HEK293T (cell line): ENCODE measurements around the gene TAP1.

ENCODE experiments used
- CTCF ChIA-PET: fragments of 350-600 bp; formaldehyde crosslinking; extraction: SDS; loops from one replicate; lab custom pipeline; 2021; ENCODE audit warnings: antibody characterized with exemption, inconsistent platforms; lab: Yijun Ruan, JAX
- POLR2A ChIA-PET: fragments of 350-600 bp; formaldehyde crosslinking; extraction: SDS; loops from one replicate; lab custom pipeline; 2020; ENCODE audit warnings: antibody characterized with exemption, inconsistent platforms; lab: Yijun Ruan, JAX
- DNase-seq: peaks from one replicate; pipeline ENCODE4 v3.0.0; 2012; ENCODE audit warnings: mixed read lengths; ENCODE audit errors: extremely low spot score
- ARNT ChIP-seq: fragments of 450-650 bp; IDR thresholded peaks from 2 replicates; pipeline ENCODE4 v1.6.1; 2017; ENCODE audit warnings: mild to moderate bottlenecking
- BHLHE40 ChIP-seq: fragments of 450-650 bp; IDR thresholded peaks from 2 replicates; pipeline ENCODE4 v1.6.1; 2016; ENCODE audit warnings: mild to moderate bottlenecking, moderate library complexity, borderline replicate concordance
- CTBP1 ChIP-seq: fragments of 450-650 bp; IDR thresholded peaks from 2 replicates; pipeline ENCODE4 v1.6.1; 2016; ENCODE audit warnings: borderline replicate concordance
- ELF4 ChIP-seq: fragments of 450-650 bp; IDR thresholded peaks from 2 replicates; pipeline ENCODE4 v1.6.1; 2017; ENCODE audit warnings: antibody characterized with exemption
- FOXA1 ChIP-seq: fragments of 450-650 bp; IDR thresholded peaks from 2 replicates; pipeline ENCODE4 v1.6.1; 2016; ENCODE audit warnings: mild to moderate bottlenecking
- FOXK2 ChIP-seq: fragments of 450-650 bp; IDR thresholded peaks from 2 replicates; pipeline ENCODE4 v1.6.1; 2016; ENCODE audit warnings: mild to moderate bottlenecking
- FOXM1 ChIP-seq: fragments of 450-650 bp; IDR thresholded peaks from 2 replicates; pipeline ENCODE4 v1.6.1; 2017; ENCODE audit warnings: mild to moderate bottlenecking, borderline replicate concordance
- HDGF ChIP-seq: fragments of 450-650 bp; IDR thresholded peaks from 2 replicates; pipeline ENCODE4 v1.6.1; 2017; ENCODE audit warnings: antibody characterized with exemption, borderline replicate concordance
- L3MBTL2 ChIP-seq: fragments of 450-650 bp; conservative IDR thresholded peaks from 2 replicates; pipeline ENCODE4 v1.6.1; 2016; ENCODE audit warnings: mild to moderate bottlenecking
- LEF1 ChIP-seq: fragments of 450-650 bp; IDR thresholded peaks from 2 replicates; pipeline ENCODE4 v1.6.1; 2017; ENCODE audit warnings: mild to moderate bottlenecking, borderline replicate concordance
- NFRKB ChIP-seq: fragments of 450-650 bp; IDR thresholded peaks from 2 replicates; pipeline ENCODE4 v1.6.1; 2016; ENCODE audit warnings: mild to moderate bottlenecking, moderate library complexity
- PKNOX1 ChIP-seq: fragments of 450-650 bp; IDR thresholded peaks from 2 replicates; pipeline ENCODE4 v1.6.1; 2016
- SP1 ChIP-seq: fragments of 450-650 bp; IDR thresholded peaks from 2 replicates; pipeline ENCODE4 v1.6.1; 2017
- SUZ12 ChIP-seq: fragments of 450-650 bp; IDR thresholded peaks from 2 replicates; pipeline ENCODE4 v1.6.1; 2016; ENCODE audit warnings: mild to moderate bottlenecking
- TARDBP ChIP-seq: fragments of 450-650 bp; IDR thresholded peaks from 2 replicates; pipeline ENCODE4 v1.6.1; 2016
- ZNF384 ChIP-seq: fragments of 450-650 bp; IDR thresholded peaks from 2 replicates; pipeline ENCODE4 v1.6.1; 2016

The TAP1 gene

GRCh38 chr6:32829495-32829894 is 24.0 kb downstream of the TAP1 start:
- no peak for TF ChIP-seq SUZ12
- no peak for TF ChIP-seq HDGF
- TF ChIP-seq LEF1 = no peak
- no peak for TF ChIP-seq L3MBTL2
- TF ChIP-seq FOXM1 = no peak
- TF ChIP-seq BHLHE40 = no peak
- TF ChIP-seq ZNF384 = no peak
- TF ChIP-seq ARNT = no peak
- no peak for TF ChIP-seq ELF4
- TF ChIP-seq NFRKB = no peak
- TF ChIP-seq SP1 = no peak
- no peak for TF ChIP-seq PKNOX1
- TF ChIP-seq TARDBP = no peak
- no peak for TF ChIP-seq CTBP1
- no peak for TF ChIP-seq FOXA1
- no peak for TF ChIP-seq FOXK2
- POLR2A ChIA-PET = interaction anchor here (1.0 kb wide), 1 partner anchor 9 kb away, joined by 3 read pairs; the partner anchor contains the start of gene TAP2
- CTCF ChIA-PET = no interaction called here
- no peak for DNase-seq

GRCh38 chr6:32827025-32827424 is 26.5 kb downstream of the TAP1 start:
- no peak for DNase-seq
- POLR2A ChIA-PET = interaction anchor here (1.4 to 2.7 kb wide), 2 partner anchors 11 to 12 kb away, joined by 13 to 15 read pairs; partner anchors contain the start of gene TAP2
- CTCF ChIA-PET = interaction anchor here (3.4 to 3.5 kb wide), 2 partner anchors 11 to 41 kb away, joined by 25 read pairs; partner anchors contain the start of gene TAP2

GRCh38 chr6:32825966-32826365 is 27.5 kb downstream of the TAP1 start:
- no peak for TF ChIP-seq SP1
- no peak for TF ChIP-seq HDGF
- TF ChIP-seq ELF4 = no peak
- no peak for TF ChIP-seq SUZ12
- no peak for TF ChIP-seq TARDBP
- no peak for TF ChIP-seq L3MBTL2
- no peak for TF ChIP-seq FOXM1
- no peak for TF ChIP-seq FOXA1
- TF ChIP-seq FOXK2 = no peak
- no peak for TF ChIP-seq ZNF384
- no peak for TF ChIP-seq BHLHE40
- TF ChIP-seq ARNT = no peak
- TF ChIP-seq NFRKB = no peak
- TF ChIP-seq CTBP1 = no peak
- no peak for TF ChIP-seq LEF1
- POLR2A ChIA-PET = interaction anchor here (0.8 to 2.7 kb wide), 2 partner anchors 12 to 28 kb away, joined by 4 to 13 read pairs; partner anchors contain the start of genes PSMB9, TAP1 and TAP2
- CTCF ChIA-PET = interaction anchor here (3.4 to 3.5 kb wide), 2 partner anchors 12 to 42 kb away, joined by 25 read pairs; partner anchors contain the start of gene TAP2
- DNase-seq = no peak

More at GRCh38 chr6:32827025-32827424, 26.5 kb downstream of the TAP1 start:
- no peak for TF ChIP-seq SUZ12
- TF ChIP-seq FOXK2 = no peak
- no peak for TF ChIP-seq SP1
- no peak for TF ChIP-seq HDGF
- no peak for TF ChIP-seq TARDBP
- no peak for TF ChIP-seq L3MBTL2
- TF ChIP-seq ARNT = no peak
- TF ChIP-seq PKNOX1 = no peak
- no peak for TF ChIP-seq CTBP1
- no peak for TF ChIP-seq LEF1
- TF ChIP-seq ZNF384 = no peak
- no peak for TF ChIP-seq FOXM1
- TF ChIP-seq ELF4 = no peak
- no peak for TF ChIP-seq NFRKB
- TF ChIP-seq BHLHE40 = no peak
- TF ChIP-seq FOXA1 = no peak

GRCh38 chr6:32819729-32820128 is 33.8 kb downstream of the TAP1 start:
- no peak for DNase-seq
- ChIA-PET CTCF (interaction anchor here (3.6 kb wide), 1 partner anchor 19 kb away, joined by 14 read pairs; the partner anchor contains the start of gene TAP2), POLR2A (interaction anchor here (1.1 to 1.2 kb wide), 2 partner anchors 34 to 152 kb away, joined by 3 to 4 read pairs; partner anchors contain the start of genes PSMB9 and TAP1)

GRCh38 chr6:32818867-32819266 is 34.6 kb downstream of the TAP1 start:
- DNase-seq = no peak
- no peak for TF ChIP-seq BHLHE40
- TF ChIP-seq PKNOX1 = no peak
- no peak for TF ChIP-seq L3MBTL2
- no peak for TF ChIP-seq TARDBP
- TF ChIP-seq FOXK2 = no peak
- TF ChIP-seq HDGF = no peak
- CTCF ChIA-PET = no interaction called here
- POLR2A ChIA-PET = no interaction called here

More at GRCh38 chr6:32819729-32820128, 33.8 kb downstream of the TAP1 start:
- no peak for TF ChIP-seq ELF4
- no peak for TF ChIP-seq ARNT
- no peak for TF ChIP-seq FOXK2
- TF ChIP-seq TARDBP = no peak
- no peak for TF ChIP-seq LEF1
- TF ChIP-seq SUZ12 = no peak
- no peak for TF ChIP-seq CTBP1
- no peak for TF ChIP-seq NFRKB
- no peak for TF ChIP-seq ZNF384
- no peak for TF ChIP-seq FOXA1
- TF ChIP-seq L3MBTL2 = no peak
- TF ChIP-seq FOXM1 = no peak
- no peak for TF ChIP-seq BHLHE40
- no peak for TF ChIP-seq SP1
- TF ChIP-seq HDGF = no peak
- TF ChIP-seq PKNOX1 = no peak
